Naive B cell (primary cell): ENCODE measurements around the gene RNF114. TPM values are rescaled to one million over a fixed set of nuclear protein-coding genes. Genes with fewer than 3 reads are reported as not detected.

ENCODE experiments used
- ATAC-seq, 2 donors: fragments of 150-1000 bp; cut with Tn5 transposase; 2 replicates each; pipeline ENCODE4 v1.10.0; 2021; ENCODE audit warnings: low read depth in 2 of 2, mild to moderate bottlenecking in 2 of 2, moderate library complexity in 2 of 2
- DNase-seq: peaks from one replicate; pipeline ENCODE4 v3.0.0; 2022
- H3K27ac Mint-ChIP-seq, 6 donors: one replicate each; pipeline ENCODE4 v1.8.0; 2020 to 2022; ENCODE audit warnings: mild to moderate bottlenecking in 6 of 6, mixed read lengths in 6 of 6, moderate library complexity in 5 of 6, inconsistent platforms in 2 of 6
- H3K27me3 Mint-ChIP-seq, 3 donors: one replicate each; pipeline ENCODE4 v1.8.0; 2021 to 2022; ENCODE audit warnings: mixed read lengths in 3 of 3, mild to moderate bottlenecking in 1 of 3
- H3K36me3 Mint-ChIP-seq, 2 donors: one replicate each; pipeline ENCODE4 v1.8.0; 2020 to 2022; ENCODE audit warnings: mixed read lengths in 2 of 2, inconsistent platforms in 1 of 2, mild to moderate bottlenecking in 1 of 2
- H3K4me1 Mint-ChIP-seq, 3 donors: one replicate each; pipeline ENCODE4 v1.8.0; 2020 to 2022; ENCODE audit warnings: mixed read lengths in 3 of 3, inconsistent platforms in 1 of 3, mild to moderate bottlenecking in 1 of 3, moderate library complexity in 1 of 3
- H3K4me3 Mint-ChIP-seq, 8 donors: one replicate each; pipeline ENCODE4 v1.8.0; 2020 to 2022; ENCODE audit warnings: mild to moderate bottlenecking in 8 of 8, mixed read lengths in 8 of 8, moderate library complexity in 8 of 8, inconsistent platforms in 2 of 8
- H3K9me3 Mint-ChIP-seq, 7 donors: one replicate each; pipeline ENCODE4 v1.8.0; 2020 to 2022; ENCODE audit warnings: mixed read lengths in 7 of 7, mild to moderate bottlenecking in 5 of 7, inconsistent platforms in 2 of 7, moderate library complexity in 1 of 7
- polyA plus RNA-seq, 6 donors: library from polyadenylated mRNA; unstranded; fragments of 300-500 nt; fragmentation: Illumina TruSeq; gene quantifications; one replicate each; pipeline ENCODE4 v1.2.3, GENCODE V29; 2021; ENCODE audit warnings: low read depth in 6 of 6

The RNF114 gene
- polyA plus RNA-seq, 6 donors from 2014 or later, result 96.6 to 137 (median 122) TPM

DNA sequence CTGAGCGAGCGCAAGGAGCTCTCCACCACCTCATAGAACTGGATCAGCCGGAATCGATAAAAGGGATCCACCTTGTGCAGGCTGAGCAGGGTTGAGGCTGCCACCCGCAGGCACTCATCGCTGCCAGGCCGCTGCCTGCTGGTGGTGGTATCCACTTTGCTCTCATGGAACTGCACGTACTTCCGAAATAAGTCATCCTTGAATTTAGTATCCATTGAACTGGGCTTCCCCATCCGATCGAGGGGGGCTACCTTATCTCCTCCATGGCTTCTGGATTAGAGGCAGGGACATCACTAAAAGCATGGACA is 28.0 kb upstream of the RNF114 start:
- Mint-ChIP-seq H3K9me3 (no peaks in the 10 kb centered on the region), H3K4me3 (no peak overlapping the region), H3K27ac (peak overlapping the region in 2 of 6 donors; percentile 34 to 59), H3K27me3 (no peaks in the 10 kb centered on the region), H3K4me1 (peaks cover 4 to 32% (median 20%) of the 10 kb centered on the region in 3 donors), H3K36me3 (peaks cover 6 to 9% of the 10 kb centered on the region in 2 donors)
- no peak for ATAC-seq
- no peak for DNase-seq

- H3K4me3 Mint-ChIP-seq, result peak overlapping the region in 1 of 8 donors; percentile 41
These were observed 26.5 kb upstream of the RNF114 start for GRCh38 chr20:49909499-49910339.

DNA sequence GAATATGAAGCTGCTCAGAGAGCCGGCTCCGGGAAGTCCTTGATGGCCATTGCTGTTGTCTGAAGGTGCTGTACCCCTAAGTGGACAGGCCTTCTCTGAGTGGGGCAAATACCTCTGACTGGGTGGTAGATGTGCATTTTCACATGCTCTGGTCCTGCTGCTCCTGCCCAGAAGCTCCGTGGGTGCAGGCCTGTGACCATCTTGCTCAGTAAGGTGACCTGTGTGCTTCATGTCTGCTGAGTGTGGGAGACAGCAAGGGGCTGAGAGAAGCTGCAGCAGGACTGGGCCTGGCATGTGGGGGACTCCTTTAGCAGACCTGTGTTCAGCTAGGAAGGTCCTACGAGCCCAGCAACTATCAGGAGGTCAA is 25.9 kb upstream of the RNF114 start:
- ATAC-seq (no peak), DNase-seq (no peak)
- Mint-ChIP-seq H3K27ac (peak overlapping the region in 2 of 6 donors; percentile 10 to 16), H3K27me3 (no peaks in the 10 kb centered on the region), H3K4me1 (peaks cover 16 to 46% (median 37%) of the 10 kb centered on the region in 3 donors), H3K36me3 (peaks cover 3 to 7% of the 10 kb centered on the region in 2 donors), H3K9me3 (no peaks in the 10 kb centered on the region), H3K4me3 (peak overlapping the region in 2 of 8 donors; percentile 47 to 71)

More at GRCh38 chr20:49909499-49910339, 26.5 kb upstream of the RNF114 start:
- Mint-ChIP-seq H3K27me3 (no peaks in the 10 kb centered on the region), H3K9me3 (no peaks in the 10 kb centered on the region), H3K36me3 (peaks cover 6 to 9% of the 10 kb centered on the region in 2 donors), H3K27ac (peak overlapping the region in 2 of 6 donors; percentile 38 to 57), H3K4me1 (peaks cover 14 to 47% (median 35%) of the 10 kb centered on the region in 3 donors)
- DNase-seq, result no peak
- no peak for ATAC-seq

- peak overlapping the region in 4 of 6 donors; percentile 60 to 94 (median 87) for H3K27ac Mint-ChIP-seq
- H3K4me3 Mint-ChIP-seq, result peak overlapping the region in 7 of 8 donors; percentile 81 to 99 (median 98)
- H3K9me3 Mint-ChIP-seq, result no peaks in the 10 kb centered on the region
- H3K36me3 Mint-ChIP-seq, result no peaks in the 10 kb centered on the region
- ATAC-seq (no peak), DNase-seq (no peak)
- H3K4me1 Mint-ChIP-seq, result peaks cover 24 to 51% (median 49%) of the 10 kb centered on the region in 3 donors
- no peaks in the 10 kb centered on the region for H3K27me3 Mint-ChIP-seq
These were observed 22.7 kb upstream of the RNF114 start for GRCh38 chr20:49913399-49914047.

GRCh38 chr20:49914310-49915117 is 21.7 kb upstream of the RNF114 start:
- ATAC-seq, result peak; percentile 3 to 4
- peak overlapping the region; percentile 81 to 99 (median 98) for H3K4me3 Mint-ChIP-seq
- H3K4me1 Mint-ChIP-seq, result peaks cover 24 to 49% (median 49%) of the 10 kb centered on the region in 3 donors
- peak overlapping the region; percentile 91 to 100 (median 100) for H3K27ac Mint-ChIP-seq
- no peak for DNase-seq
- no peaks in the 10 kb centered on the region for H3K27me3 Mint-ChIP-seq
- no peaks in the 10 kb centered on the region for H3K36me3 Mint-ChIP-seq
- no peaks in the 10 kb centered on the region for H3K9me3 Mint-ChIP-seq

DNA sequence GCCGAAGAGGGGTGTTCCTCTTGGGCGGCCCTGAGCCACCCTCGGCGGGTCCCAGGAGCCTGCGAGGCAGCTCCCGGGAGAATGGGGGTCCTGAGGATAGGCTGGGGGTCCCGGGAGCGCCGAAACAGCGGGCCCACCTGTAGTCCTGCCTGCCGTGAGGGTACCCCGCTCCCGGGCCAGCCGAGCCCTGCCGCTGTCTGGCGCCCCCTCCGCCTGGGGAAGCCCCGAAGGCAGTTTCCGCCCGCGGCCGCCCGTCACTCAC is 21.1 kb upstream of the RNF114 start:
- no peak for DNase-seq
- Mint-ChIP-seq H3K9me3 (no peaks in the 10 kb centered on the region), H3K4me1 (peaks cover 24 to 49% (median 46%) of the 10 kb centered on the region in 3 donors), H3K4me3 (peak overlapping the region; percentile 94 to 99 (median 98)), H3K27ac (peak overlapping the region; percentile 99 to 100 (median 100)), H3K27me3 (no peaks in the 10 kb centered on the region), H3K36me3 (no peaks in the 10 kb centered on the region)
- peak; percentile 59 to 63 for ATAC-seq

- Mint-ChIP-seq H3K36me3 (no peaks in the 10 kb centered on the region), H3K27ac (peak within 1 kb of the TSS; percentile 99 to 100 (median 100)), H3K4me3 (peak within 1 kb of the TSS; percentile 94 to 99 (median 98)), H3K9me3 (no peaks in the 10 kb centered on the region), H3K27me3 (no peaks in the 10 kb centered on the region), H3K4me1 (peaks cover 24 to 49% (median 46%) of the 10 kb centered on the region in 3 donors)
- ATAC-seq, result peak; percentile 82 to 86
- peak; percentile 92 for DNase-seq
These were observed 20.6 kb upstream of the RNF114 start, which contains the start of gene SPATA2 for GRCh38 chr20:49915380-49916145. SPATA2 (minus strand) TSS chr20:49915529; CDS start chr20:49908490, 7,039 bp downstream.

DNA sequence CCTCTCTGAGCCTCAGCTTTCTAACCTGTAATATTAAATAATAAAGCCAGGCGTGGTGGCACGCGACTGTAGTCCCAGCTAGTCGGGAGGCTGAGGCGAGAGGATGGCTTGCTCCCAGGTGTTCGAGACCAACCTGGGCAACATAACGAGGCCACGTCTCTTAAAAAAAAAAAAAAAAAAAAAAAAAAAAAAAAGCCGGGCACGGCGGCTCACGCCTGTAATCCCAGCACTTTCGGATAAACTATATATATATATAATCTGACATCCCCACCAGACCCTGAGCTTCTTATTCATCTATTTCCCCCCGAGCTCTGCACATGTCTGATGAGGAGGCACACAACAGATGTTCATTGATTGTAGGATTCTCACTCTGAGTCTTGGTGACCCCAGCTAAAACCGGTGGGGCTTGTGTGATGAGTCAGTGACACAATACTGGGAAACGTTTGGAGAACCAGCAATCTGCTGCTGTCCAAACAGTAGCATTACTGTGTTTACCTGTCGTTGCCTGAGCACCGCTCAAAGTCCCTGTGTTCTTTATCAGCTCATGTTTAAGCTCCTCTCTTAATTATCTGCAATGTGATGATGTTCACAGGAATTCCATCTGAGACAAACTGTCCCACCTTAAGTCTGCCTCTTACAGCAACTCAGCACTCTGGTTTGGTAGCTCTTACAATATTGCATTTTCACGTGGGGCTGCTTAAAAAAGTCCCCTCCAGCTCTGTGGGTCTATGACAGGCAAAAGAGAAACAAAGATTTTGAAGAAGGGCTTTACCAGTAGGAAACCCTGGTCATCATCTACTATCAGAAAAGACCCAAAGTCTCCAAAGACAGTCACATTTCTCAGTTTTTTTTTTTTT is 19.8 kb upstream of the RNF114 start:
- H3K27ac Mint-ChIP-seq, result peak overlapping the region; percentile 99 to 100 (median 100)
- H3K9me3 Mint-ChIP-seq, result no peaks in the 10 kb centered on the region
- DNase-seq (no peak), ATAC-seq (no peak)
- peak overlapping the region; percentile 94 to 99 (median 98) for H3K4me3 Mint-ChIP-seq
- H3K4me1 Mint-ChIP-seq, result peaks cover 24 to 43% (median 42%) of the 10 kb centered on the region in 3 donors
- H3K36me3 Mint-ChIP-seq, result no peaks in the 10 kb centered on the region
- no peaks in the 10 kb centered on the region for H3K27me3 Mint-ChIP-seq

DNA sequence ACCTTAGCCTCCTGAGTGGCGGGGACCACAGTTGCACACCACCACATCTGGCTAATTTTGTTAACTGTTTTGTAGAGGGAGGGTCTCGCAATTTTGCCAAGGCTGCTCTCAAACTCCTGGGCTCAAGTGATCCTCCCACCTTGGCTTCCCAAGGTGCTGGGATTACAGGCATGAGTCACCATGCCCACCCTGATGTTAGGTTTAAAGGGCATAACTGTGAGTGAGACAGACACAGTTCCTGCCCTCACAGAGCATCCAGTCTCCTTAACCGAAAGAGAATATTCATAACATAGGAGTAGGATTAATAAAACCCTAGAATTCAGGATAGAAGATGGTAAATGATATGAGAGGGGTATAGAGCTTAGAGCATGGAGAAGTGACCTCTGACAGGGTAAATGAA is 17.8 kb upstream of the RNF114 start:
- peaks cover 0 to 6% (median 0%) of the 10 kb centered on the region in 3 donors for H3K27me3 Mint-ChIP-seq
- no peaks in the 10 kb centered on the region for H3K9me3 Mint-ChIP-seq
- DNase-seq (no peak), ATAC-seq (no peak)
- H3K4me3 Mint-ChIP-seq, result no peak overlapping the region
- peak overlapping the region in 1 of 6 donors; percentile 85 for H3K27ac Mint-ChIP-seq
- peaks cover 24 to 28% (median 27%) of the 10 kb centered on the region in 3 donors for H3K4me1 Mint-ChIP-seq
- H3K36me3 Mint-ChIP-seq, result no peaks in the 10 kb centered on the region

DNA sequence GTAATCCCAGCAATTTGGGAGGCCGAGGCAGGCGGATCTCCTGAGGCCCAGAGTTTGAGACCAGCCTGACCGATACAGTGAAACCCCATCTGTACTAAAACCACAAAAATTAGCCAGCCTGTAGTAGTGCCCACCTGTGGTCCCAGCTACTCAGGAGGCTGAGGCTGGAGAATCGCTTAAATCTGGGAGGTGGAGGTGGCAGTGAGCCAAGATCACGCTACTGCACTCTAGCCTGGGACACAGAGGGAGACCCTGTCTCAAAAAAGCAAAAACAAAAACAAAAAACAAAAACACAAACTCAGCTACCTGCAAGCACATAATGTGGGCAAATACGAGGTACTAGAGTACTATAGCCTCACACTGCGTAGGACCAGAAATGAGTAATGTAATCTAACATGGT is 17.2 kb upstream of the RNF114 start:
- peak overlapping the region in 1 of 8 donors; percentile 46 for H3K4me3 Mint-ChIP-seq
- H3K27me3 Mint-ChIP-seq, result peaks cover 0 to 9% (median 0%) of the 10 kb centered on the region in 3 donors
- no peak overlapping the region for H3K27ac Mint-ChIP-seq
- H3K9me3 Mint-ChIP-seq, result no peaks in the 10 kb centered on the region
- no peaks in the 10 kb centered on the region for H3K36me3 Mint-ChIP-seq
- DNase-seq, result no peak
- no peak for ATAC-seq
- peaks cover 21 to 22% (median 21%) of the 10 kb centered on the region in 3 donors for H3K4me1 Mint-ChIP-seq

DNA sequence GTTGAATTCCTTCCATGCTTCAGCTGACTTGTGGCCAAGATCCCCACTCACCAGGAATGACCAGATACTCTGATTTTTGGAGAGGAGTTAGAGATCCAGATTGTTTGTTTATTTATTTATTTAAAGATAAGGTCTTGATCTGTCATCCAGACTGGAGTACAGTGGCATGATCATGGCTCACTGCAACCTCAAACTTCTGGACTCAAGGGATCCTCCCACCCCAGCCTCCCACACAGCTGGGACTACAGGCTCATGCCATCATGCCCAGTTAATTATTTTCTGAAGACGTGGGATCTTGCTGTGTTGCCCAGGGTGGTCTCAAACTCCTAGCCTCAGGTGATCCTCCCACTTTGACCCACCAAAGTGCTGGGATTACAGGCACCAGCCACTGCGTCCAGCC is 16.7 kb upstream of the RNF114 start:
- no peaks in the 10 kb centered on the region for H3K36me3 Mint-ChIP-seq
- ATAC-seq (no peak), DNase-seq (no peak)
- H3K27ac Mint-ChIP-seq, result no peak overlapping the region
- H3K4me3 Mint-ChIP-seq, result peak overlapping the region in 1 of 8 donors; percentile 46
- peaks cover 16 to 18% (median 17%) of the 10 kb centered on the region in 3 donors for H3K4me1 Mint-ChIP-seq
- no peaks in the 10 kb centered on the region for H3K9me3 Mint-ChIP-seq
- peaks cover 0 to 9% (median 0%) of the 10 kb centered on the region in 3 donors for H3K27me3 Mint-ChIP-seq

- H3K27me3 Mint-ChIP-seq, result peaks cover 0 to 16% (median 0%) of the 10 kb centered on the region in 3 donors
- peaks cover 0 to 7% (median 0%) of the 10 kb centered on the region in 3 donors for H3K4me1 Mint-ChIP-seq
- no peak for ATAC-seq
- no peaks in the 10 kb centered on the region for H3K36me3 Mint-ChIP-seq
- no peaks in the 10 kb centered on the region for H3K9me3 Mint-ChIP-seq
- DNase-seq, result no peak
- H3K4me3 Mint-ChIP-seq, result no peak overlapping the region
- H3K27ac Mint-ChIP-seq, result no peak overlapping the region
These were observed 11.9 kb upstream of the RNF114 start for GRCh38 chr20:49924247-49924646.
